ENCODE results near the gene UBR3.

The UBR3 gene

GRCh38 chr2:169984145-169984544, 156.9 kb downstream of the UBR3 start:
- no peak for FAIRE-seq
- DNase-seq (ENCODE audit: insufficient read length, low spot score): no peak

GRCh38 chr2:169994752-169995151, 167.5 kb downstream of the UBR3 start:
- FAIRE-seq (no peak), DNase-seq (ENCODE audit: insufficient read length, low spot score) (no peak)

DNA sequence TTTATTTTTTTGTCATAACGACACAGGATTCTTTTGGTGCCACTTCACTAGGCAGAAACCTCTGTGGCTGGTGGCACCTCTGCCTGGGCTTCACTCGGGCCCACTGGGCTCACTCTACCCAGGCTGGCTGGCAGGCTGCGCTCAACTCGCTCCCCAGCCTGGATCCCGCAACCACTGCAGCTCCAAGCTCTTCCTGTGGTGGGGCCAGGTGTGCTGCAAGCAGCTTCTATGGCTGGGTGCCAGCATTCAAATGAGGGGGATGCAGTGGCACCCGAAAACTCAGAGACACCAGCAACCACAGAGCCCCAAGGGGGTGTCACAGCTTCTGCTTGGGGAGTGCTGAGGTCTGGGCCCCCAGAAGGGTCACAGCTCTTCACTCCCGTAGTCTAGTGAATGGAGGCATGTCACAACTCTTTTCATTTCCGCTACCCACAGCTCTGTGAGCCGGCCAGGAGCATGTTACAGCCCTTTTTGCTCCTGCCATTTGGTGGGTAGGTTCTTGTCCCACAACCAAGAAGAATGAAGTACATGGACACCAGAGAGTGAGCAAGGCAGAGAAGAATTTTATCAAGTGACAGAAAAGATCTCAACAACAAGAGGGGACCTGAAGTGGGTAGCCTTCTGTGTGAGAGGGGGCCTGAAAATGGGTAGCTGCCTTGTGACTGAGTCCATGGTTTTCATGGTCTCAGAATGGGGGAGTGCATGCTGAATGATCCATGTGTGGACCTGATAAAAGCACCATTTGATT, 170.1 kb downstream of the UBR3 start:
- no peak for DNase-seq (ENCODE audit: insufficient read length, low spot score)
- FAIRE-seq: no peak

- no peak for DNase-seq (ENCODE audit: insufficient read length, low spot score)
- FAIRE-seq: no peak
Measured at GRCh38 chr2:169999054-169999453, 171.8 kb downstream of the UBR3 start.

DNA sequence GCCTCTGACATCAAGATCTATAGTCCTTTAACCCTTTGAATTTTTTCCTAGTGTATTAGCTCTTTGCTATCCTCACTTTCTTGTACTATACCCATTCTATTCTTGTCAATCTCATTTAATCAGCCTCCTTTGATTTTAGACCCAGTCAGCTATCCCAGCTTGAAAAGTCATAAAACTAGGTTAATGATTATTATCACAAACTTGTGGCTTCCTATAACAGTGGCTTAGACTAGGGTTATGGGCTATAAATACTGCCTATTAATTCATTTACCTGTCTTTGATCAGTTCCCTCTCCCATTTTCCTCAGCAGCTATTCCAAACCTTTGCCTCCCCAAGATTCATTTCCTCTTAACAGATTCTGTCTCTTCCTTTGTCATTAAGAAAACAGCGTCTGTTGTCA, 174.8 kb downstream of the UBR3 start:
- FAIRE-seq: no peak
- no peak for DNase-seq (ENCODE audit: insufficient read length, low spot score)

DNA sequence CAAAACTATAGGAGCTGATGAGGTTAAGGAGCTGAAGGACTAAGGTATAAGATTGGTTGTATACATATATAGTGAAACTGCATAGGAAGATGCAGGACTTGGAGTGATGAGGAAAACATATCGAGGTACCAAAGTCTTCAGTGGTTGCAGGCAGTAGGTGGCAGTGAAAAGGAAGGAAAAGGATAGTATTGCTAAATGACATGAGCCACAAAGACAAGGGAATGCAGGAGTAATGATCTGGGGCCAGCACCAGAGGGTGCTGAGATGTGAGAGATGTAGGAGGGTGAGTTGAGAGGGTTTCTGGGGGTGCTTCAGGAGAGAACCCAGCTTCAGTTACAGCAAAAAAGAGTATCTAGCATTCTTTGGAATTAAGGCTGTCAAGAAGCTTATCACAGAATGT, 178.4 kb downstream of the UBR3 start:
- DNase-seq (ENCODE audit: insufficient read length, low spot score): no peak
- no peak for FAIRE-seq

GRCh38 chr2:170006587-170007325, 179.5 kb downstream of the UBR3 start:
- no peak for FAIRE-seq
- DNase-seq (ENCODE audit: insufficient read length, low spot score): no peak

GRCh38 chr2:170009209-170009608, 182.0 kb downstream of the UBR3 start:
- FAIRE-seq: no peak

GRCh38 chr2:170012773-170013172, 185.5 kb downstream of the UBR3 start:
- FAIRE-seq (no peak), DNase-seq (ENCODE audit: insufficient read length, low spot score) (no peak)

More at GRCh38 chr2:170009209-170009608, 182.0 kb downstream of the UBR3 start:
- no peak for DNase-seq (ENCODE audit: insufficient read length, low spot score)

- FAIRE-seq (no peak), DNase-seq (ENCODE audit: insufficient read length, low spot score) (no peak)
Measured at GRCh38 chr2:170013802-170014551, 186.7 kb downstream of the UBR3 start.

- FAIRE-seq (no peak), DNase-seq (ENCODE audit: insufficient read length, low spot score) (no peak)
Measured at GRCh38 chr2:170014769-170015168, 187.5 kb downstream of the UBR3 start.

DNA sequence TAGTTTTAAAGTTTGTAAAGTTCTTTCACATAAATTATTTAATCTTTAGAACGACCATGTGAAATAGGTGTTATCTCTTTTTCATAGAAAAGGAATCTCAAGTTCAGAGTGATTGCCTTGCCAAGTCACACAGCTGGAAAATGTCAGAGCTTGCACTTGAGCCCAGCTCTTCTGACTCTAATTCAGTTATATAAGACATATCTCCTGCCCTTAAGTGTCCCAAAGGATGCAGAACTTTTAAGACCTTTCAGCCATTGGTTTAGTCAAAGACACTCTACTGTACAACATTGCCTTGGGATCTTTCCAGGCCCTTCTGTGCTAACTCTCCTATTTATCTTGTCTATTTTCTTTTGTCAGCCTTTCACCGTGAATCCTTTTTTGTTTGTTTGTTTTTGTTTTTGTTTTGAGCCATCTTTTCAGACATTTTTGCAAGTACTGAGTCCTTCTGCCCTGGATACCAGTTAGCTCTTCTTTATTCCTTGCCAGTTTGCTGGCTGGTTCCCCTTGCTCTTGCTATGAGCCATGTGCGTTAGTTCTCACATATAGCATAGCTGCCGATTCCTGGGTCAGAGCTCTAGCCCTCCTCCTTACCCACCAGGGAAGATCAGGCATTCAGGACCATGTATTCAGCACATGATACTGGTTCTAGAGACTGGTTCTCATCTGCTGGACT, 190.7 kb downstream of the UBR3 start:
- DNase-seq (ENCODE audit: insufficient read length, low spot score) (no peak), FAIRE-seq (no peak)

- no peak for FAIRE-seq
Measured at GRCh38 chr2:170019060-170019805, 192.0 kb downstream of the UBR3 start.

GRCh38 chr2:170020777-170021176, 193.5 kb downstream of the UBR3 start:
- no peak for DNase-seq (ENCODE audit: insufficient read length, low spot score)
- FAIRE-seq: no peak

More at GRCh38 chr2:170019060-170019805, 192.0 kb downstream of the UBR3 start:
- no peak for DNase-seq (ENCODE audit: insufficient read length, low spot score)

- FAIRE-seq (no peak), DNase-seq (ENCODE audit: insufficient read length, low spot score) (peak; percentile 26)
Measured at GRCh38 chr2:170022692-170023091, 195.4 kb downstream of the UBR3 start.

DNA sequence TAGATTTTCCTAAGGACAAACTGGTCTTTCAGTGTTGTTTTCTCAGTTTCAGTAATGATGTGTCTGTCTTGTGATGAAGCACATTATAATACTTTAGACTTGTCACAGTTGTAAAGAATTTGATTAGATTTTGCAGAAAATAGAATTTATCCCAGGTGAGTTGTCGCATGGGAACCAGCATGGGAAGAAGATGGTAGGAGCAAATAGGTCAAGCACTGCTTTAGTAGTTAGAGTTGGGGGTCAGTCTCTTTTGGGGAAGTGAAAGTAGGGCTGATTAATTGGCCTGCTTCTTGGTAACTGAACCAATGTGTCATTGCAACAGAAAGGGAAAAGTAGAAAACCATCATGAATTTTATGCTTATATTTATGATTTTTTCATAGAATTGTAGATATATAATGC, 197.5 kb downstream of the UBR3 start:
- FAIRE-seq (no peak), DNase-seq (ENCODE audit: insufficient read length, low spot score) (no peak)

DNA sequence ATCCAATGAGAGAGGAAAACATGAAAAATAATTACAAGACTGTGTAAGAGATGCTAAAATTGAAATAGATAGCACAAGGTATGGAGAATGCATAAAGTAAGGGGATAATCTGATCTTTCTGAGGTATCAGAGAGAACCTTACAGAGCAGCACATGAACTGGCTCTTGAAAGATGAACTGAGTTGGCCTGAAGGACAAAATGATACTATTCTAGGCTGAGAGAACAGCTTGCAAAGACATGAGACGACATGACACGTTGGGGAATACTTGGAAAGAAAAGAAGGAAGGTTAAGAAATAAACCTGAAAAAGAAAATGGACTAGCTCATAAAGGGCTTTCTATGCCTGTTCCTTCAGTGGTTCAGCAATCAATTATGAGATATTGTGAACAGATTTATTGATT, 198.0 kb downstream of the UBR3 start:
- DNase-seq (ENCODE audit: insufficient read length, low spot score) (no peak), FAIRE-seq (peak; percentile 31)

GRCh38 chr2:170026361-170026760, 199.1 kb downstream of the UBR3 start:
- no peak for FAIRE-seq

DNA sequence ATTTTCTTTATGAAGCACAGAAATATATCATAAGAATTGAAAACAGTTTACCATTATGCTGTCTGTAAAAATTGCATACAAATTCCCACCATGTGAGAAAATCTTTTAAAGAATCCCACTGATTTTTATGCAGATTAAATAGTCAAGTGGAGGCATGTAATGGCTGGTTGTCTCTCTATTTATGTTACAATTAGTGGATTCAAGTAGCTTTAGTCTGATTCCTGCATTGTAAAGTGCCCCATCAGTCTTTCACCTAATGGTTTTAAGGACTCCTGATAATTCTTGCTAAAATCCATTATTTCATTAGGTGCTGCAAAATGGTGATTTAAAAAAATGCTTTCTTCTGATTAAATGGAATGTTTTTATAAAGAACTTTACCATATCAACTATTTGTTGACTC, 202.3 kb downstream of the UBR3 start:
- DNase-seq (ENCODE audit: insufficient read length, low spot score) (no peak), FAIRE-seq (no peak)

More at GRCh38 chr2:170026361-170026760, 199.1 kb downstream of the UBR3 start:
- no peak for DNase-seq (ENCODE audit: insufficient read length, low spot score)

DNA sequence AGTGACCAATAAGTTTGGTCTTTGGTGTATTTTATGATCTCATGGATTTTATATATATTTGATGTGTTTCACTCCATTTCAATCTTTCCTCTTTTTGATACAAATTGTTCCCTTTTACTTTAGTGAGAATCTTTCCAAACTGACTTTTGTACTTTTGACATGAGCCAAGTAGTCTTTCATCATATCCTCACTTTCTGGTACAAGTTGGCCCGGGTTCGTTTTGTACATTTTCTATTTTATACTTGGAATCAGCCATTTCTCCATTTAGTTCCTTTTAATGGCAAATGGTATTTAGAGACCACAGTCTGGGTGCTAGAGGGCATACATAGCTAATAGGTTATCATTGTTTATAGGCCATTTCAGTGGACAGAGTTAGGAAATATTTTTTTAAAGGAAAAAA, 202.8 kb downstream of the UBR3 start:
- FAIRE-seq: no peak
- no peak for DNase-seq (ENCODE audit: insufficient read length, low spot score)
